Activated naive CD4-positive, alpha-beta T cell treated with anti-CD3 and anti-CD28 coated beads, Interleukin-2, amount 50 U/mL, for 24 hours (primary cell): ENCODE data around the gene TANGO2.

ENCODE experiments used
- H3K27ac Mint-ChIP-seq: one replicate; pipeline ENCODE4 v1.8.0; 2021; ENCODE audit warnings: mild to moderate bottlenecking, mixed read lengths
- H3K27me3 Mint-ChIP-seq: one replicate; pipeline ENCODE4 v1.8.0; 2021; ENCODE audit warnings: mixed read lengths
- H3K36me3 Mint-ChIP-seq: one replicate; pipeline ENCODE4 v1.8.0; 2021; ENCODE audit warnings: mixed read lengths
- H3K4me1 Mint-ChIP-seq: one replicate; pipeline ENCODE4 v1.8.0; 2021; ENCODE audit warnings: mixed read lengths
- H3K4me3 Mint-ChIP-seq: one replicate; pipeline ENCODE4 v1.8.0; 2021; ENCODE audit warnings: mild to moderate bottlenecking, mixed read lengths
- H3K9me3 Mint-ChIP-seq: one replicate; pipeline ENCODE4 v1.8.0; 2021; ENCODE audit warnings: mixed read lengths

The TANGO2 gene

GRCh38 chr22:20084547-20085413 is 63.9 kb downstream of the TANGO2 start:
- Mint-ChIP-seq H3K9me3 (no peaks in the 10 kb centered on the region), H3K4me1 (peaks cover 45% of the 10 kb centered on the region), H3K27me3 (no peaks in the 10 kb centered on the region), H3K27ac (no peak overlapping the region), H3K4me3 (no peak overlapping the region), H3K36me3 (peaks cover 14% of the 10 kb centered on the region)

GRCh38 chr22:20085651-20086050 is 64.7 kb downstream of the TANGO2 start:
- Mint-ChIP-seq H3K27ac (no peak overlapping the region), H3K4me3 (no peak overlapping the region), H3K4me1 (peaks cover 44% of the 10 kb centered on the region), H3K9me3 (no peaks in the 10 kb centered on the region), H3K27me3 (no peaks in the 10 kb centered on the region), H3K36me3 (peaks cover 14% of the 10 kb centered on the region)

- Mint-ChIP-seq H3K4me1 (peaks cover 41% of the 10 kb centered on the region), H3K4me3 (no peak overlapping the region)
Measured at GRCh38 chr22:20086101-20086599, 65.2 kb downstream of the TANGO2 start.

GRCh38 chr22:20086763-20087162 is 65.9 kb downstream of the TANGO2 start:
- Mint-ChIP-seq H3K36me3 (peaks cover 14% of the 10 kb centered on the region), H3K4me3 (no peak overlapping the region)

More at GRCh38 chr22:20086101-20086599, 65.2 kb downstream of the TANGO2 start:
- Mint-ChIP-seq H3K36me3 (peaks cover 14% of the 10 kb centered on the region), H3K27ac (no peak overlapping the region), H3K9me3 (no peaks in the 10 kb centered on the region), H3K27me3 (no peaks in the 10 kb centered on the region)

GRCh38 chr22:20087319-20088262 is 66.7 kb downstream of the TANGO2 start:
- H3K27me3 Mint-ChIP-seq = no peaks in the 10 kb centered on the region
- no peaks in the 10 kb centered on the region for H3K9me3 Mint-ChIP-seq
- H3K4me1 Mint-ChIP-seq = peaks cover 31% of the 10 kb centered on the region
- no peak overlapping the region for H3K4me3 Mint-ChIP-seq
- H3K36me3 Mint-ChIP-seq = peaks cover 14% of the 10 kb centered on the region
- H3K27ac Mint-ChIP-seq = no peak overlapping the region

More at GRCh38 chr22:20086763-20087162, 65.9 kb downstream of the TANGO2 start:
- Mint-ChIP-seq H3K27me3 (no peaks in the 10 kb centered on the region), H3K27ac (no peak overlapping the region), H3K4me1 (peaks cover 36% of the 10 kb centered on the region), H3K9me3 (no peaks in the 10 kb centered on the region)

- H3K4me3 Mint-ChIP-seq = no peak overlapping the region
- H3K27ac Mint-ChIP-seq = no peak overlapping the region
- H3K9me3 Mint-ChIP-seq = no peaks in the 10 kb centered on the region
- H3K27me3 Mint-ChIP-seq = no peaks in the 10 kb centered on the region
- H3K4me1 Mint-ChIP-seq = peaks cover 24% of the 10 kb centered on the region
- H3K36me3 Mint-ChIP-seq = peaks cover 14% of the 10 kb centered on the region
Measured at GRCh38 chr22:20088263-20088648, 67.3 kb downstream of the TANGO2 start.

- H3K27me3 Mint-ChIP-seq = no peaks in the 10 kb centered on the region
- peaks cover 14% of the 10 kb centered on the region for H3K36me3 Mint-ChIP-seq
- peaks cover 13% of the 10 kb centered on the region for H3K4me1 Mint-ChIP-seq
- no peaks in the 10 kb centered on the region for H3K9me3 Mint-ChIP-seq
- H3K4me3 Mint-ChIP-seq = no peak overlapping the region
- no peak overlapping the region for H3K27ac Mint-ChIP-seq
Measured at GRCh38 chr22:20089226-20089976, 68.5 kb downstream of the TANGO2 start.

- Mint-ChIP-seq H3K27me3 (no peaks in the 10 kb centered on the region), H3K4me3 (no peak overlapping the region), H3K9me3 (no peaks in the 10 kb centered on the region), H3K36me3 (peaks cover 14% of the 10 kb centered on the region), H3K4me1 (peaks cover 9% of the 10 kb centered on the region), H3K27ac (no peak overlapping the region)
Measured at GRCh38 chr22:20089977-20090729, 69.2 kb downstream of the TANGO2 start.

- no peak overlapping the region for H3K27ac Mint-ChIP-seq
- H3K9me3 Mint-ChIP-seq = no peaks in the 10 kb centered on the region
- H3K4me1 Mint-ChIP-seq = peaks cover 15% of the 10 kb centered on the region
- H3K27me3 Mint-ChIP-seq = no peaks in the 10 kb centered on the region
- H3K36me3 Mint-ChIP-seq = peaks cover 20% of the 10 kb centered on the region
- H3K4me3 Mint-ChIP-seq = no peak overlapping the region
Measured at GRCh38 chr22:20090730-20091240, 69.9 kb downstream of the TANGO2 start.

- Mint-ChIP-seq H3K9me3 (no peaks in the 10 kb centered on the region), H3K36me3 (peaks cover 22% of the 10 kb centered on the region), H3K4me3 (no peak overlapping the region), H3K27ac (no peak overlapping the region), H3K4me1 (peaks cover 15% of the 10 kb centered on the region), H3K27me3 (no peaks in the 10 kb centered on the region)
Measured at GRCh38 chr22:20091690-20092476, 71.0 kb downstream of the TANGO2 start.

- Mint-ChIP-seq H3K27me3 (no peaks in the 10 kb centered on the region), H3K9me3 (no peaks in the 10 kb centered on the region), H3K36me3 (peaks cover 24% of the 10 kb centered on the region), H3K4me1 (peaks cover 21% of the 10 kb centered on the region), H3K27ac (no peak overlapping the region), H3K4me3 (no peak overlapping the region)
Measured at GRCh38 chr22:20092477-20092854, 71.6 kb downstream of the TANGO2 start.

- H3K27me3 Mint-ChIP-seq = no peaks in the 10 kb centered on the region
- H3K4me3 Mint-ChIP-seq = no peak overlapping the region
- H3K36me3 Mint-ChIP-seq = peaks cover 27% of the 10 kb centered on the region
- H3K4me1 Mint-ChIP-seq = peaks cover 28% of the 10 kb centered on the region
- no peaks in the 10 kb centered on the region for H3K9me3 Mint-ChIP-seq
- H3K27ac Mint-ChIP-seq = no peak overlapping the region
Measured at GRCh38 chr22:20093418-20094196, 72.7 kb downstream of the TANGO2 start.

- peaks cover 25% of the 10 kb centered on the region for H3K36me3 Mint-ChIP-seq
- H3K27me3 Mint-ChIP-seq = no peaks in the 10 kb centered on the region
- H3K4me3 Mint-ChIP-seq = no peak overlapping the region
- peaks cover 35% of the 10 kb centered on the region for H3K4me1 Mint-ChIP-seq
- H3K9me3 Mint-ChIP-seq = no peaks in the 10 kb centered on the region
- no peak overlapping the region for H3K27ac Mint-ChIP-seq
Measured at GRCh38 chr22:20094197-20094807, 73.4 kb downstream of the TANGO2 start.
